SH-SY5Y (cell line): ENCODE results near the gene TRIM28.

Experiments used
- GATA2 ChIP-seq: IDR thresholded peaks from 2 replicates; pipeline ENCODE4 v1.6.1; 2011; ENCODE audit warnings: mild to moderate bottlenecking, low read depth, low read length
- GATA3 ChIP-seq: IDR thresholded peaks from 2 replicates; pipeline ENCODE4 v1.6.1; 2011; ENCODE audit warnings: low read depth, mild to moderate bottlenecking, low read length, moderate library complexity

DNA sequence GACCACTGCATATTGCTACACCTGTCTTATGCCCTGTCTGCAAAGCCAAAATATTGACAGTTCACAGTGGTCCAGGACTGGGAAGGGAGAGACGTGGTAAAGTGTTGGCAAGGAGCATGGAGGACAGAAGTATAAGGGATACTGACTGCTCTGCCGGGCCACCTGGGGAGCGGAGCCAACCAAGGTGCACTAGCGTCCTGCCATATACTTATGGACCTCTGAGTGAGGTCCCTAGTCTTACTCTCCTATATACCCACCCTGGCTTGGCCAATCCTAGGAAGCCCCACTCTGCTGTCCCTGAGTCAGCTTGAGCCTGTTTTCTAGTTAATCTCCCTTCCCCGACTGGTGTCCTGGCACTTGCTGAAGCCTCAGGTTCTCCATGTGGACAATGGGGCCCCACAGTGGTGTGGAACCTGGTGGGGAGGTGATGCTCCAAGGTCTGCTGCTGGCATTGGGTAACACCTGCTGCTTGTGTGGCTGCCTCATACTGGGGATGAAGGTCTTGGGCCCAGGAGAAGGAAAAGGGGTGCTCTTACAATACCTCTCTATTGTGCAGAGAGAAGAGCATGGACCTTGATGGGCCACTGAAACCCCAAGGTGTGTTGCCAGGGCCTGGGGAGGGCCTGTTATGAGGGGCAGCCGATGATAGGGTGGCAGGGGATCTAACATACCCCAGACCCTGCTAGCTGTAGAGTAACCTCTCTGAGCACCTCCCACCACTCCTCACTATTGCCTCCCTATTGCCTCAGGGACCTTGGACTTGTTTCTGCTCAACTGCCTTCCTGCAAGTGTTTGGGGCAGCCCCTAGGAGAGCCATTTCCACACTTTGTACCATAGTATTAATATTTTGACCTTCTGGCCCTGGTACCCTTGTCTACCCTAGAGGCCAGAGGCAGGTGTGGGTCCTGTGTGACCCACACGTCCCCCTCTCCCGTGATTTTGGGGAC lies 6.7 kb upstream of the TRIM28 start:
- TF ChIP-seq GATA2, result no peak
- no peak for TF ChIP-seq GATA3
